LoVo (cell line): ENCODE measurements around the gene SMC1B.
"Not testable (repeated sequence)": the region's sequence is repeated elsewhere in the genome, so short reads cannot be mapped to it uniquely, and the experiment has no call there.

Experiments used
- DNase-seq: peaks from one replicate; pipeline ENCODE4 v3.0.0-alpha.2; 2016; ENCODE audit warnings: low spot score

SMC1B gene, protein sequence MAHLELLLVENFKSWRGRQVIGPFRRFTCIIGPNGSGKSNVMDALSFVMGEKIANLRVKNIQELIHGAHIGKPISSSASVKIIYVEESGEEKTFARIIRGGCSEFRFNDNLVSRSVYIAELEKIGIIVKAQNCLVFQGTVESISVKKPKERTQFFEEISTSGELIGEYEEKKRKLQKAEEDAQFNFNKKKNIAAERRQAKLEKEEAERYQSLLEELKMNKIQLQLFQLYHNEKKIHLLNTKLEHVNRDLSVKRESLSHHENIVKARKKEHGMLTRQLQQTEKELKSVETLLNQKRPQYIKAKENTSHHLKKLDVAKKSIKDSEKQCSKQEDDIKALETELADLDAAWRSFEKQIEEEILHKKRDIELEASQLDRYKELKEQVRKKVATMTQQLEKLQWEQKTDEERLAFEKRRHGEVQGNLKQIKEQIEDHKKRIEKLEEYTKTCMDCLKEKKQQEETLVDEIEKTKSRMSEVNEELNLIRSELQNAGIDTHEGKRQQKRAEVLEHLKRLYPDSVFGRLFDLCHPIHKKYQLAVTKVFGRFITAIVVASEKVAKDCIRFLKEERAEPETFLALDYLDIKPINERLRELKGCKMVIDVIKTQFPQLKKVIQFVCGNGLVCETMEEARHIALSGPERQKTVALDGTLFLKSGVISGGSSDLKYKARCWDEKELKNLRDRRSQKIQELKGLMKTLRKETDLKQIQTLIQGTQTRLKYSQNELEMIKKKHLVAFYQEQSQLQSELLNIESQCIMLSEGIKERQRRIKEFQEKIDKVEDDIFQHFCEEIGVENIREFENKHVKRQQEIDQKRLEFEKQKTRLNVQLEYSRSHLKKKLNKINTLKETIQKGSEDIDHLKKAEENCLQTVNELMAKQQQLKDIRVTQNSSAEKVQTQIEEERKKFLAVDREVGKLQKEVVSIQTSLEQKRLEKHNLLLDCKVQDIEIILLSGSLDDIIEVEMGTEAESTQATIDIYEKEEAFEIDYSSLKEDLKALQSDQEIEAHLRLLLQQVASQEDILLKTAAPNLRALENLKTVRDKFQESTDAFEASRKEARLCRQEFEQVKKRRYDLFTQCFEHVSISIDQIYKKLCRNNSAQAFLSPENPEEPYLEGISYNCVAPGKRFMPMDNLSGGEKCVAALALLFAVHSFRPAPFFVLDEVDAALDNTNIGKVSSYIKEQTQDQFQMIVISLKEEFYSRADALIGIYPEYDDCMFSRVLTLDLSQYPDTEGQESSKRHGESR

DNA sequence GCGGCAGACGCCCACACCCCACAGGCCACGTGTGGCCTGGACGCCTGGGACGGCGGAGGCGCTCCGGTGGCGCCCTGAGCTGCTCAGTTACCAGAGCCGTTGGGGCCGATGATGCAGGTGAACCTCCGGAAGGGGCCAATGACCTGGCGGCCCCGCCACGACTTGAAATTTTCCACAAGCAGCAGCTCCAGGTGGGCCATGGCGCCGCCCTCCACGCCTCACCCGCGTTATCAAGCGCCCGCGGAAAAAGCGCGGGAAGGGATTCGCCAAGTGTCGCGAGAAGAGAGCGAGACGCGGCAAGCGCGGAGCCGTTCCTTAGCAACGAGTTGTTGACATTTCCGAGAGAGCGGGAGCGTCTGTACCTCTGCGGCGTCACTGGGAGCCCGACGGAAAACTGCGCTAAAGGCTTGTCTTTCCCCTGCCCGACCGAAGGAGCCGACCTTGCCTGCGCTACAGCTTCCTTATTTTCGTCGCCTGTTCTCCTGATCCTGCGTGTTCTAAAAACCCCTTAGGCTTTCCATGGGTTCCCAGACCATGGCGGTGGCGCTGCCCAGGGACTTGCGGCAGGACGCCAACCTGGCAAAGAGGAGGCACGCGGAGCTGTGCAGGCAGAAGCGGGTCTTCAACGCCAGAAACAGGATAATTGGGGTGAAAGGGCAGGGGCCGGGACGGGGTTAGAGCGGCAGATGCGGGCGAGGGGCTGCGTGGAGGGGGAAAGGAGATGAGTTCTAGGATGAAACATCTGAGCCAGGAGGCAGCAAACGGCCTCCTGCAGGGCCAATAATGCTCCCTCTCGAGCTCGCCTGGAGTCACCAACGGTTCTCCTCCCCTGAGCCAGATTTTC lies at the start of gene SMC1B, which contains the start of gene RIBC2:
TSS of gene SMC1B (minus strand) at position 232 of the 844 bp plus-strand sequence. CDS start at position 200, 32 bp downstream.
TSS of gene RIBC2 (plus strand) at position 326 of the 844 bp plus-strand sequence. CDS start at position 520, 194 bp downstream.
- DNase-seq, result peak; percentile 85

DNA sequence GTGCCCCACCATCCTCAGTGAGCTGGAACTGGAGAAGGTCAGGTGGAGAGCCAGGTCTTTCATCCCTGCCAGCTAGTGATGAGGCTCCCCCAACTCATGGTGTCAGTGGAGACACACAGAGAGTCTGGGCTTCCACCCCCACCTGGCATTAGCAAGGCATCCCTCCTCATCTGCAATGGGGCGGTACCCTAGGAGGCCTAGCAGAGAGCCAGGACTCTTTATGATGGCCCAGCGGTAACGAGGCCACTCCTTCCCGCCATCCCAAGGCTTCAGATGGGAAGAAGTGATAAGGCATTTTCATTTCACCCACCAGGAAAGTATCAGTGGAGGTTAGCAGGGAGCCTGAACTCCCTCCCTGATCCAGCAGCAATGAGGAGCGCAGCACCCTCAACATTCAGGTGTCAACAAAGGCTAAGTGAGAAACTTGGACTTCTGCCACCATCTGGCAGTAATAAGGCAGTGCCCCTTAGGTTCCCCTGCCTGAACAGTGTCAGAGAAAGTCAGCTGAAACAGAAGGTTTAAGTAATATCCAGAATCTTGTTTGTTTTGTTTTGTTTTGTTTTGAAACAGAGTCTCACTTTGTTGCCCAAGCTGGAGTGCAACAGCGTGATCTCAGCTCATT lies 48.7 kb upstream of the SMC1B start:
- DNase-seq, result no peak

DNA sequence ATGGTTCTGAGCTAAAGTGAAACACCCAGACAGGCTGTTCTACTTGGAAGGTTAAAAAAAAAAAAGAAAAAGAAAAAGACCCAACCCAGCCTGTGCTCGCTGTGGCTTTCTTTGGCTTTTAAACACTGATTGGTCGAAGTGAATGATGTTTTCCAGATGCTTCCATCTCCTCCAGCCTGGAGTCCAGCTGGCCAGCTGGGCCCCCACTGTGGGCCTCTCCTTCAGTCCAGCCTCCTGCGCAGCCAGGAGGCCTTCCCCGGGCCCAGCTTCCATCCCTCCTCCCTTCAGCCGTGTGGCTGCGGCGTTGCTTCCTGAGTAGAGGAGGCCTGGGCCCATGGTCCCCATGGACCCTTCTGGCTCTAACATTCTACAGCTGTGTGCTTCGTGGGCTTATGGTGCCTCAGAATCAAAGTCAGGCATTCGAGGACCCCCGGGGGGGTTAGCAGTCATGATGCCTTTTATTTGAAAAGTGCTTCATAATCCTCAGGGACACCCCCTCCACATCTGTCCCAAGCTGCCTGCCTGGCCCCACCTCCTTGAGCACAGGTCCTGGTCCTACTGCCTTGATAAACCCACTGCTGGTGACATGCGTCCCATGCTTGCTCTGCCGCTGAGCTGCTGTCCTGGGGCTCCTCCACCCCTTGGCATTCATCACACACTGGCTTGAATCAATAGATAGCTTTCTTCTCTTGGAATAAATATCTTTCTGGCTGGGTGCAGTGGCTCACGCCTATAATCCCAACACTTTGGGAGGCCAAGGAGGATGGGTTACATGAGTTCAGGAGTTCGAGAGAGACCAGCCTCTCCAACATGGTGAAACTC lies 47.1 kb upstream of the SMC1B start:
- DNase-seq, result no peak

DNA sequence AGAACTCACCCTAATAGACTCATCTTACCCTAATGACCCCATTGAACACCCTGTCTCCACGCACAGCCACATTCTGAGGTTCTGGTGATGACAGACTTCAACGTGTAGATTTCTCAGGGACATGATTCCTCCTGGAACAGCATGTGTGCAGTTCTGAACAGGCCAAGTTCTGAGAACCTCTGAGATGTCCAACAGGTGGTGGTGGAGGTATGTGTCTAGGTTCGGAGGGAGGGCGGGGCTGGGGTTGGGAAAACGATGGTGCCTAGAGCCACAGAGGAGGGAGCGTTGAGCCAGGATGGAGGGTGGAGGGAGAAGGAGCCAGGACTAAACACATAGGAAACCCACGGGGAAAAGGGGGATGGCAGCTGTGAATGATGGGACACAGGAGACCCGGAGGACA lies 45.8 kb upstream of the SMC1B start:
- DNase-seq, result no peak

DNA sequence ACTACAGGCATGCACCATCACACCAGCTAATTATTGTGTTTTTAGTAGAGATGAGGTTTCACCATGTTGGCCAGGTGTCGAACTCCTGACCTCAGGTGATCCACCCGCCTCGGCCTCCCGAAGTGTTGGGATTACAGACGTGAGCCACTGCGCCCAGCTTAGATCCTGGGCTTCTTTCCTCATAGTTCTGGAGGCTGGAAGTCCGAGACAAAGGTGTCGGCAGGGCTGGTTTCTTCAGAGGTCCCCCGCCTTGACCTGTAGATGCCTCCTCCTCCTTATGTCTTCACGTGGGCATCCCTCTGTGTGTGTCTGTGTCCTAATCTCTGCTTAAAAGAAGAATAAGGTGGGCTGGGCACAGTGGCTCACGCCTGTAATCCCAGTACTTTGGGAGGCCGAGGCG lies 45.1 kb upstream of the SMC1B start:
- DNase-seq, result no peak

DNA sequence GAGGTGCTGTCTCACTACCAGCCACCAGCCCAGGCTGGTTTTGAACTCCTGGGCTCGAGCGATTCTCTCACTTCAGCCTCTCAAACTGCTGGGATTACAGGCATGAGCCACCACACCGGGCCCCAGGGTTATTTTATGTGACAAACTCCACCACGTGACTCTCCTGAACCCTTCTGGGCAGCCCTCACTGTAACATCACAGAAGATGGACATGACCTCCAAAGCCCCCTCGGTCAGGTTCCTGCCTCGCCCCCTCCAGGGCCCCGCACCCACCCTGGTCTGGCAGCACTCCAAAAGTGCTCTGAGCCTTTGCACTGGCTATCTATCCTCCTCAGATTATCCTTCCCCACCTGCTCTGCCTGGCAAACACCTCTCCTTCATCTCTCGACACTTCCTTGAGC lies 43.4 kb upstream of the SMC1B start:
- no peak for DNase-seq

DNA sequence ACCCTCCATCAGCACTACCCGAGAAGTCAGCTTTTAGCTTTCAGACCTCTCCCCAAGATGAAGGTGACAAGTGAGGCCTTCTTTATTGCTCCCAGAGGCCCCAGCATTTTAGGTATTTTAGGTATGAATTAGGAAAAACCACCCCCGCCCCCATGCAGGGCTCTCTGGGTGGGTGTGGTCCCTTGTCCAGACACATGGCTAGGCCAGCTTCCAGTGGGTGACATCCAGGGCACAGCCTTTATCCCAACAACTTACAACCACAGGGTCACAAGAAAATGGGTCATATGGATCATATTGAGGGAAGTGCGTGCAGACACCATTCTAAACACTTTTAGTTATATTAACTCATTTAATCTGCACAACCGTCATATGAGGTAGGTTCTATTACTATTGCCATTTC lies 42.2 kb upstream of the SMC1B start:
- no peak for DNase-seq

DNA sequence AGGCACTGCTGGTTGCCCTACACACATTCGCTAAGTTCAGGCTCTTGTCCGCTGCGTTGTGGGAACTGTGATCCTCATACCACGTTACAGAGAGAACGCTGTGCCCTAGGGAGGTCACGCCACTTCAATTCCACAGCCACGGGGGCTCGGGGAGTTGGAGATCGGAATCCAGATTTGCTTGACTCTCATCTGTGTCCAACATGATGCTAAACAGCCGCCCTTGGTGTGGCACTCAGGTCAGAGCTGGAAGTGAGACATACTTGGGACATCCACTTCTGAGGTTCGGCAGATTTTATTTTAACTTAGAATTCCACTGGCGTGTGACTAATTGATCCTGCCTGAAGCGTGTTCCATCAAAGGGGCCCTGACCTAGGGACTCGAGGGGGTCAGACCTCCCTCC lies 41.8 kb upstream of the SMC1B start:
- no peak for DNase-seq

DNA sequence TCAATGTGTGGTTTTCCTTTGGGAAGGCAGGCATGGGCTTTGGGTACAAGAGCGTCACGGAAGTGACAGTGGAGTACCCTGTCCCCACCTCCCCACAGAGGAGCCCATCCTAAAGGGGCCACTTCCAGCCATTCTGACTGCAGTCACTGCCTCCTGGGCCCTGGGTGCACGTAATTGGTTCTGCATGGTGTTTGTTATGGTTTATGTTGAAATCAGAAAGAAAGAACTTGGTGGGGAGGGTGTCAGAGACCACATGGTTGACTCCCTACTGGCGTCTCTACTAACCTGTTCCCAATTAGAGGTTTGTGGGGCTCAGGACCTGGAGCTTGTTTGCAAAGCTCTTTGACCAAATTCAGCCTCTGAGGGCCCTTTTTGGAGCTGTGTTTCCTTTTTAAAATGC lies 40.9 kb upstream of the SMC1B start:
- no peak for DNase-seq

DNA sequence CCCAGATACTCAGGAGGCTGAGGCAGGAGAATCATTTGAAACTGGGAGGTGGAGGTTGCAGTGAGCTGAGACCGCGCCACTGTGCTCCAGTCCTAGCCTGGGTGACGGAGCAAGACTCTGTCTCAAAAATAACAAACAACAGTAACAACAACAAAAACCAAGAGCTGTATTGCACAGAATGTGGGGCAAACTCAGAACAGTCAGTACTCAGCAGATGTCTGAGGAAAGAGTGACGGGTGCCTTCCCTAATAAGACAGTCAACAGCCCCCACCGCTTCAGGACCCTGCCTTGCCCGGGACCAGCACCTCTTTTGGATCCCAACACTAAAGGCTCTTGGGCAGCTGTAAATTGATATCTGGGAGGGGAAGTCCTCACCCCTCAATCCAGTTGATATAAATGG lies 40.4 kb upstream of the SMC1B start:
- DNase-seq, result no peak

DNA sequence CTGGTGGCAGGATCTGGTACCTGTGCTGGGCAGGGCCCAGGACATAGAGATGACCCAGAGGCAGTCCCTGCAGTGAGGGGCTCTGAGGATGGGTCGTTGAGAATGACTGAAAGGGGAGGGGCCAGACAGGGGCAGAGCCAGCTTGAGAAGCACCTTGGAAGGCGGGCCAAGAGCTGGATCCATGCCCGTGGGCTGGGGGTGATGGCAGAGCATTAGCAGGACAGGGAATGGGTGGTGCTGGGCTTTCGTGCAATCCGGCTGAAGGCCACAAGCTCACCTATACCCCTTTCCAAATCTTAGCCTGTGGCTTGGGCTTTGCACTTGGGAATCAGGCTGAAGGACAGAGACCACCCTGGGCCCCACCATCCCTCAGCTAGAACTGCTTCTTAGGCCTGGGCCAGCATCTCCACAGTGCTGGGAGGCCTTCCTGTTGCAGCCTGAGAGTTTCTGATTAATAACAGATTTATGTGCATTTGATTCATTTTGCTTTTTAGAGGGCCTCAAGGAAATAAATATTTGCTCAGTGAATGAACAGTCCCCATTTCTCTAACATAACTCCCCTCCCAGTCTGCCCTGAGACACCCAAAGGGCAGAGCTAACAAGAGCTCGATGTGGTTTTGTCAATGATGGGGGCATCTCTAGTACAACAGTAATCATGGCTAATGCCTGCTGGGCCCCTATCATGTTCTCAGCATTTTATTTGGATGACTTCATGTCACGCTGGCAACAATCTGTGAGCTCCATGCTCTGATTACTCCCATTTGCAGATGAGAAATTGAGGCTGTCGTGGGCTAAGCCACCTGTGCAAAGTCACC lies 39.4 kb upstream of the SMC1B start:
- DNase-seq, result no peak

DNA sequence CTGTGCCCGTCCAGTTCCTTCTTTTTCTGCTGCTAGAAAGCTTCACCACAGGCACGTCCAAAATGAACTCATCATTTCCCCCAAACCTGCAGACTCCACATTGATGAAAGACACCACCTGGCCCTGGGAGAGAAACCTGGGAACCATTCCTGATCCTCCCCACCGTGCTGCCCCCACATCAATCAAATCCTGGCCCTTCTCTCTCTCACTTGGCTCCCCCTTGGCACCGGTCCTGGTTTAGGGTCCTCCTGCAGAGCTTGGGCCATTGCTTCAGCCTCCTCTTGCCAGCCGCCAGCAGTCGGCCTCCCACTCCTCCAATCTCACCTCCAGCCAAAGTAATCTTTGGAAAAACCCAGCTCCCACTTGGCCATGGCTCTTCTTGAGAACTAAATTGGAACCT lies 38.6 kb upstream of the SMC1B start:
- DNase-seq, result no peak

DNA sequence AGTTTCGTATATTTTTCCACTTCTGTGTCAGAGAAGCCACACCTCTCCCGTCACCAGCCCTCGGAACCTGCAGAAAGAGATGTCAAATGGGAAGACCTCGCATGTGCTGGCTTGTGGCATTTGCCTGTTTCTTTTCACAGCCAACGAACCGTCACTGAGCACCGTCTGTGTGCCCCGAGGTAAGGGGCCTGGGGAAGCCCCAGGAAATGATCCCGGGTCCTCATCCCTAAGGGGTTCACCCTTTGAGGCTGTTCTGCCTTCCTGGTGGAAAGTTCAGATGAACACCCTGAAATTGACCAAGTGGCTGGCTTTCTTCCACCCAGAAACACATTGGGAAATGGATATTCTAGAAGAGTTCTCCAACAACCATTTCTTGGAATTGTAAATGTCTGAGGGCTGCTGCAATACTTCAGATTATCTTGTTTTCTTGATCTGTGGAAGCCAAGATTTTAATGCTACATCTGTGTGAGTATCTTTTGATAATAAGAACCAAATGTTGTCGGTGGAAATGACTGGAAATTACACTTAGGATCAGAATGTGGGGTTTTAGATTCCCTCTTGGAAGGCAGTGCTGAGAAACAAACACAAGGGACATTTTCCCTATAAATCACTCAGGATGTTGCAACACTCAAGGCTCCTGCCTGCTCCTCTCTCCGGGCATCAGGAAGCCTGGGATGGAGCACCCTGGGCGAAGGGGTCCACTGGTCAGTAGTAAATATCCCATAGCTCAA lies 37.7 kb upstream of the SMC1B start:
- no peak for DNase-seq

DNA sequence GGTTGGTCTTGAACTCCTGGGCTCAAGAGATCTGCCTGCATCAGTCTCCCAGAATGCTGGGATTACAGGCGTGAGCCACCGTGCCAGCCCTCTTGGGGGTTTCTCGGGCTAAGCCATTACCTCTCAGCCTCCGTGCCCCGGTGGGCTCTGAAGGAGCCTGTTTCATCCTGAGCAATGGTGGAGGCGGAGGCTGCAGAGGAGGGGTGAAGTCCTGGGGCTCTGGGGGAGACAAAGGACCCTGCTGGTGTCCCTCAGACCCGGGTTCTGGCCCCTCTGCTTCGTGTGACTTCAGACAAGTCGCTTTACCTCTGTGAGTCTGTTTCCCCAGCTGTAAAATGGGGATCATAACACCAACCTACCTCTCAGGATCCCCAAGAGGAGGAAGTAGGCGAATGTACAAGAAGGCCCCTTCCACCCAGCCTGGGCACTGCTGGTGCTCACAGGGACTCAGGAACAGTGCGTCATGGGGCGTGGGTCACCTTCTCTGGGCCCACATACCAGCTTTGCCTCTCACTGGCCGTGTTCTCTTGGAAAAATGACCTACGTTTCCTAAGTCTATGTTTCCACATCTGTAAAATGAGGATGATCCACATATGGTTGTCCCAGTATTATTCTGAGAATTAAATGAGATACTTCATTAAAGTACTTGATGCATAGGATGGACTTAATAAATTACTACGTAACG lies 36.8 kb upstream of the SMC1B start:
- no peak for DNase-seq

DNA sequence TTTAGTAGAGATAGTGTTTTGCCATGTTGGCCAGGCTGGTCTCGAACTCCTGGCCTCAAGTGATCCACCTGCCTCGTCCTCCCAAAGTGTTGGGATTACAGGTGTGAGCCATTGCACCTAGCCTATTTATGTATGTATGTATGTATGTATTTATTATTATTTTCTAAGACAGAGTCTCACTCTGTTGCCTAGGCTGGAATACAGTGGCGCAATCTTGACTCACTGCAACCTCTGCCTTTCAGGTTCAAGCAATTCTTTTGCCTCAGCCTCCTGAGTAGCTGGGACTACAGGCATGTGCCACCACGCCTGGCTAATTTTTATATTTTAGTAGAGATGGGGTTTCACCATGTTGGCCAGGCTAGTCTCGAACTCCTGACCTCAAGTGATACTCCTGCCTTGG lies 36.0 kb upstream of the SMC1B start:
- DNase-seq, result not testable (repeated sequence)

DNA sequence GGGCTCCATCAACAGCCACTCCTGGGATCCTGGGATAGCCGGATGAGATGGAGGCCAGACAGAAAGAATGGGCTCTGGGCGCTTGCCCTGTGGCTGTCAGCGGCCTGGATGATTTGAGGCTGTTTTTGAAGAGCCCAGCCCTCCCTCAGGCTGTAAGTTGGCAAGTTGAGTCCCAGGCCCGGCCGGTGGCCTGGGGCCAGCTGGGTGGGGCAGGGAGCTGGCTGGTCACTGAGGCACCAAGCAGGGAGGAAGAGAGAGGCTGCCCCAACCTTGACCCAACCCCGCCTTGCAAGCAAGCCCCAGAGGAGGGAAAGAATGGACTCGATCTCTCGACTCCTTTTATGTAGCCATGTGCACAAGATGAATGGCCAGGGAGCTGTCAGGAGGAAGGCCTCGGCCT lies 35.0 kb upstream of the SMC1B start:
- DNase-seq, result no peak

DNA sequence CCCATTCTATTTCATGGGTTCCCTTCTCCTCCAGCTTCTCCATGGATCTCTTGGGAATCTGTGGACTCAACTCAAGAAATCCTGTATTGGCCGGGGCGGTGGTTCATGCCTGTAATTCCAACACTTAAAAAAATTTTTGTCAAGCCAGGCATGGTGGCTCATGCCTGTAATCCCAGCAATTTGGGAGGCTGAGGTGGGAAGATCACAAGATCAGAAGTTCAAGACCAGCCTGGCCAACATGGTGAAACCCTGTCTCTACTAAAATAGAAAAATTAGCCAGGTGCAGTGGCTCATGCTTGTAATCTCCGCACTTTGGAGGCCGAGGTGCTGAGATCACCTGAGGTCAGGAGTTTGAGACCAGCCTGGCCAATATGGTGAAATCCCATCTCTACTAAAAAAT lies 34.2 kb upstream of the SMC1B start:
- DNase-seq, result not testable (repeated sequence)

DNA sequence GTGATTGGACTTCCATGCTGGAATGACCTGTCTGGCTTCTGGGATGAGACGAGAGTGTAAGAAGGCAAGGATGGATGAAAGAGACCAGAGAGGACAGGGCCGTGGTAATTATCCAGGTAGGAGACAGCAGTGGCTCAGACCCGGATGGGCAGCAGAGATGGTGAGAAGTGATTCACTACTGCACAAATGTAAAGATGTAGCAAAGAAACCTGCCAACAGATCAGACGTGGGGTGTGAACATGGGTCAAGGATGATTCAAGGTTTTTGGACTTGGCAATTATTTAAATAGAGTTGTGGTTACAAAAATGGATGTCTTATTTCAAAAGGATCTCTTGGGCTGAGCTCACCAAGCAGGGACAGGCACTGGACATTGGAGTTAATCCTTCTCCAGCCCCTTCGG lies 32.8 kb upstream of the SMC1B start:
- no peak for DNase-seq
